Ectodermal cell (in vitro differentiated cells): ENCODE measurements around the gene ICAM2.

Source experiments
- H3K27ac ChIP-seq: 2 replicates; pipeline ENCODE4 v1.7.0; 2013; ENCODE audit warnings: mild to moderate bottlenecking, low read depth, low read length; ENCODE audit not compliant: insufficient read depth, poor library complexity, severe bottlenecking
- H3K27me3 ChIP-seq: 2 replicates; pipeline ENCODE4 v1.7.0; 2013; ENCODE audit warnings: mild to moderate bottlenecking, low read length; ENCODE audit not compliant: insufficient read depth, control insufficient read depth, poor library complexity, severe bottlenecking
- H3K36me3 ChIP-seq: one replicate; pipeline ENCODE4 v1.7.0; 2013; ENCODE audit warnings: low read length; ENCODE audit not compliant: control insufficient read depth, insufficient read depth
- H3K4me1 ChIP-seq: one replicate; pipeline ENCODE4 v1.7.0; 2013; ENCODE audit warnings: low read length; ENCODE audit not compliant: control insufficient read depth, insufficient read depth
- H3K4me3 ChIP-seq: 2 replicates; pipeline ENCODE4 v1.7.0; 2013; ENCODE audit warnings: low read depth, low read length, control low read depth; ENCODE audit not compliant: insufficient read depth
- H3K9me3 ChIP-seq: 2 replicates; pipeline ENCODE4 v1.7.0; 2013; ENCODE audit warnings: mild to moderate bottlenecking, low read length, moderate library complexity; ENCODE audit not compliant: control insufficient read depth
- WGBS, 2 experiments: methylation state at CpG; one replicate each; pipeline ENCODE4 v1.1.7; 2013; ENCODE audit warnings: missing lambda C conversion rate in 2 of 2; 5-methylcytosine and 5-hydroxymethylcytosine counted together

The ICAM2 gene

DNA sequence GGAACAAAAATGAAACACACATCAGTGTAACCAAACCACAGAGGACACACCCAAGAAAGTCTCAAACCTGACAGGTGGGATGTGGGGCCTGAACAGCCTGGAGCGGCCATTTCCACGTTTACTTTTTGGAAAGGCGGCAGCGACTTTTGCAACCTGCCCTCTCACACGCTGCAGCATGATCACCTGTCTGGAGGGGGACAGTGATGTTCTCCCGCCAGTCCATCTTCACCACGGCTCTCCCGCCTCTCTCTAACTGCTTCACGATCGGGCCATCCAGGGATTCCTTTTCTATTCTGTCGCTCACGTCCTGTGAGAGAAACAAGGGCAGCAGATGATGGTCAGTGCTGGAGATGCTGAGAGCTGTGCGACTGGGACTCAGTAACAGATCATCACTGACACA, 24.7 kb upstream of the ICAM2 start:
- no peak overlapping the region for H3K4me3 ChIP-seq
- H3K9me3 ChIP-seq, result no peaks in the 10 kb centered on the region
- H3K27ac ChIP-seq, result no peak overlapping the region
- no peaks in the 10 kb centered on the region for H3K4me1 ChIP-seq
- H3K36me3 ChIP-seq, result no peaks in the 10 kb centered on the region
- no peaks in the 10 kb centered on the region for H3K27me3 ChIP-seq
- WGBS, 2 experiments, result 87 to 88% methylated on average over 13 of the region's 13 CpGs

DNA sequence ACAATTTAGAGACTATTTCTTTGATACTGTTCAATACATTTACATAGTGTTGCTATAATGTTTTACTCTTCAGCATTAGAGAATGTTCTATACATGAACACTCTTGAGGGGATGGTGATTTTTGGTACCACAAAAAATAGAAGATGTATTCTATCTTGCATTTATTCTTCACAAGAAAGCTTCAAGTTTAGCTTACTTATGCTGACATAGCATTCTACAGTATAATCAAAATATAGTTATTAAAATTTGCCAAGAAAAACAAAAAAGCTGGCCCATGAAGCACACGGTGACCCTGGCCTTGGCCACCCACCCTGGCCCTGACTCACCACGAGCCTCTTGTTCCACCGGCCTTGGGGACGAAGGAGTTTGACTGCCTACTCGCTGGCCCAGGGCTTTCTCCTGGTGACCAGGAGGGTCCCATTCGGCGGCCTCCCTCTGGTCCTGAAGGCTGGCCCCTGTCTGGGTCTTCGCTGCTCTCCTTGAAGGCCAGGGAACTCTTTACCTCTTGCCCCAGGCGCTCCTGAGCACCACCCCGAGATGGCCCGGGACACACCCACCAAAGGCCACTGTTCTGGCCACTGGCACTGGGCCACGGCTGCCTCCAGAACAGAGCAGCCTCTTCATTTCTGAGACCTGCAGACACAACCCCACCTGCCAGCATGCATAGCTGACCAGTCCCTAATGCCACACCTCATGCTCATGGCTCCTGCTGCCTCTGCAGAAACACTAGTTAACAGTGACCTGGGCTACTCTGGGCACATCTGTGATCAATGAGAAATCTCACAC, 22.5 kb upstream of the ICAM2 start:
- Histone ChIP-seq H3K4me3 (no peak overlapping the region), H3K4me1 (no peaks in the 10 kb centered on the region), H3K27me3 (no peaks in the 10 kb centered on the region), H3K9me3 (no peaks in the 10 kb centered on the region), H3K36me3 (no peaks in the 10 kb centered on the region), H3K27ac (no peak overlapping the region)
- WGBS, 2 experiments, result 95 to 96% methylated on average over 12 of the region's 12 CpGs

DNA sequence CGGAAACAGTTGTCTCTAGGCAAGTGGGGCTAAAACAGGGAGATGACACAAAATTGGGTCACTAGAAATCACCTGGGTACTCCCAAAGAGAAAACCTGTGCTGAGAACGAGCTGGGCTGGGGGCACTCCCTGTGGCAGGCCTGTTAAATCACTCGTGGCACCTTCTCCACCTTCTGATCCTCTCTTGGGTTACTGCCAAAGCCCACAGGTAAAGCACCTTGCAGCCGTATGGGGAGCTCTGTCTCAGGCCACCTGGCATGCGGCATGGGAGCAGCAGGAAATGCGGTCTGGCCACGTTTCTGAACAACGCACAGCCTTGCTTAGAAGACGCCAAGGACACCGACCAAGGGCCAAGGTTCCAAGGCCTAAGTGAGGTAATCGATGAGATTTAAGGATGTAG, 21.5 kb upstream of the ICAM2 start:
- Histone ChIP-seq H3K27me3 (no peaks in the 10 kb centered on the region), H3K36me3 (no peaks in the 10 kb centered on the region), H3K27ac (no peak overlapping the region), H3K4me3 (no peak overlapping the region), H3K9me3 (no peaks in the 10 kb centered on the region), H3K4me1 (no peaks in the 10 kb centered on the region)
- 80 to 81% methylated on average over 11 of the region's 11 CpGs for WGBS, 2 experiments

DNA sequence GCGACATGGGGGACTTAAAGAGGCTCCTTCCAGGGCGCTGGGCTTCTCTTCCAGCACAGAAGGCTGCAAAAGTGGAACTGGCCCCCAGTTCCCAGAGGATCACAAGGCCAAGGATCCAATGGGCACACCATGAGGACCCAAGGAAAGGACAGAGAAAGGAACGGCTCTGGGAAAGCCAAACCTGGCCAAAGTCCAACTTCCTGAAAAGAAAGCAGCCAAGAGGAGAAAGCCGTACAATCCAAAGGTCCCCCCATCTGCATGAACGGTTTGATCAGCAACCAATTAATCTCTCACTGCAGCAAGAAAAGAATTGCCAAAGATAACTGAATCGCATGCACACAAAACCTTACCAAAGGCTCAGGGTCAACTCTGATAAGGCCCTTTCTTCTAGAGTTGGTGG, 19.8 kb upstream of the ICAM2 start:
- no peak overlapping the region for H3K4me3 ChIP-seq
- WGBS, 2 experiments, result 93 to 95% methylated on average over 6 of the region's 6 CpGs
- no peaks in the 10 kb centered on the region for H3K4me1 ChIP-seq
- H3K27ac ChIP-seq, result no peak overlapping the region
- H3K9me3 ChIP-seq, result no peaks in the 10 kb centered on the region
- no peaks in the 10 kb centered on the region for H3K36me3 ChIP-seq
- H3K27me3 ChIP-seq, result no peaks in the 10 kb centered on the region

DNA sequence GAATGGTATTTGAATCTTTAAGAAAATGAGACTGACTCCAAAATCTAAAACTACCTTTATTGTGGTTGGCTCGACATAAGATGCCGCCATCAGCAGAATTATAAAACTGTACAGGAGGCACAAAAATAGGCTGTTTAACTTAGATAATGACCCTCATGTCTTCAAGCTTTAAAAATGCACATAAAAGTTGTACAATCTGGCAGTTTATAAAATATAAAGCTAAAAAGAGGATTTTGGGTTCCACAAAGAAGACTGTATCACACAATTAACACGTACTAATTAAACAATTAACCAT, 18.6 kb upstream of the ICAM2 start:
- WGBS, 2 experiments, result 97 to 98% methylated on average over 3 of the region's 3 CpGs
- Histone ChIP-seq H3K4me1 (no peaks in the 10 kb centered on the region), H3K36me3 (no peaks in the 10 kb centered on the region), H3K9me3 (no peaks in the 10 kb centered on the region), H3K27me3 (no peaks in the 10 kb centered on the region), H3K27ac (no peak overlapping the region), H3K4me3 (no peak overlapping the region)

DNA sequence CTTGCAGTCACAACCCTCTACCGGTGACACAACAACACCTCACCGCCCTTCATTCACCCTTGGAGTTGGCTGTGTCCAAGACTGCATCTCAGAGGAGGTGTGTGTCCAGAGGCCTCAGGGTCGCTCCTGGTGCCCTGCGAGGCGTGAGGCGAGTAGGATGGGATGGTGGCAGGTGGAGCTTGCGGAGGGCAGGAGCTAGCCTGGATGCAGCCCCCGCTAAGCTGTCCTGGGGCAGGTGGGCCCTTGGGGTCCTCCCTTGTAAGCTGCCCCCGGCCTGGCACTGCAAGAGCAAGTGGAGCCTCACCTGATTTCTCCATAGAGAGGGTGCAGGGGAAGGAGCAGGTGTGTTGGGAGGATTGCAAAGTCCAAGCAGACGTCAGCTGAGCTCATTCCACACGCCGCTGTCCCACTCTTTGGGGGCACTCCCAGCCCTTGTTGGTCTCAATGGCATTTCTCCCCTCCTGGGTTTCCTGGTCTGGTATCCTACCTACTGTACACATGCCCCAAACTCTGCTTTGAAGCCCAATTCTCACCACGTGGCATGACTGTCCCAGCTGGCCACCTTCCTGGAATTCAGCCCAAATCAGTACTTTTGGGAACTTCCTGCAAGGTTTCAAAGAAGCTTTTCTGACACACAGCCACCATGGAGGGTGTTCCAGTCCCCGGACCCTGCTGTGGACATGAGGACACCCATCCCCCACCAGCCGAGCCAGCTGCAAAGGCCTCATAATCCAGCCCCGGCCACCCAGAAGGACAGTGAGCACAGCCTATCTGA, 18.1 kb upstream of the ICAM2 start:
- H3K27me3 ChIP-seq, result no peaks in the 10 kb centered on the region
- 86 to 88% methylated on average over 16 of the region's 16 CpGs for WGBS, 2 experiments
- no peak overlapping the region for H3K4me3 ChIP-seq

DNA sequence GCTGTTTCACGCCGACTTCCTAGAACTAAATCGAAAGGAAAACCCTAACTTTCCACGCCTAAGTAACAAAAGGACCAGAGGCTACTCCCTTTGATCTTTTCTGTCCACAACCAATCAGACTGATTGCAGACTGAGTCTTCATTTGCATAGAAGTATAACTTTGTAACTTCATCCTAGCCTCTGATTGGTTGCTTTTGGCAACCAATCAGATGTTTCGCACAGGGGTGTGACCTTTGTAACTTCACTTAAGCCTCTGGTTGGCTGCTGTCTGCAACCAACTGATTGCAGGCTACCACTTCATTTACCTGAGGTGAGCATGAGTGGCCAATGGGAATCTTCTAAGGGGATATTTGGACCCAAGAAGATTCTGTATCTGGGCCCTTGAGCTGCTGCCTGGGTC, 17.4 kb upstream of the ICAM2 start:
- H3K9me3 ChIP-seq, result no peaks in the 10 kb centered on the region
- no peaks in the 10 kb centered on the region for H3K4me1 ChIP-seq
- H3K36me3 ChIP-seq, result no peaks in the 10 kb centered on the region
- WGBS, 2 experiments, result 96 to 99% methylated on average over 5 of the region's 5 CpGs
- no peak overlapping the region for H3K4me3 ChIP-seq
- no peak overlapping the region for H3K27ac ChIP-seq
- H3K27me3 ChIP-seq, result no peaks in the 10 kb centered on the region

More for the DNA sequence above, 18.1 kb upstream of the ICAM2 start:
- Histone ChIP-seq H3K9me3 (no peaks in the 10 kb centered on the region), H3K4me1 (no peaks in the 10 kb centered on the region), H3K36me3 (no peaks in the 10 kb centered on the region), H3K27ac (no peak overlapping the region)

DNA sequence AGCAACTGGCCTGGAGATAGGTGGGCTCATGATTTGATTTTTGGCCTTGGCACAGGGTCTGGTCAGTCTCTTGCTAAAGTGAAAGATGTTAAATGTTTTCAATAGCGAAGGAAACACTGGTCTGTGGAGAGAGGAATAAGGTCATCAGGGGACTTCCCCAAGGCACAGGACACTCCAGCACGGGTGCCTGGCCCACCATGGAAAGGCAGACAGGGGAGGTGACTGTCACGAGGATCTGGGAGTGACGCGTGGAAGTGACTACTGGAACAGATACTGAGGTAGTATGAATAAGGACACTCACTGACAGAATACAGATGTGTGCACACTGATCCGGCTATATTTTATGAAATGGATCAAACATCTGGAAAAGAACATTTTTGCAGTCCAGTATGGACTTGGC, 16.7 kb upstream of the ICAM2 start:
- Histone ChIP-seq H3K4me3 (no peak overlapping the region), H3K27me3 (no peaks in the 10 kb centered on the region), H3K27ac (no peak overlapping the region), H3K36me3 (no peaks in the 10 kb centered on the region), H3K4me1 (no peaks in the 10 kb centered on the region), H3K9me3 (no peaks in the 10 kb centered on the region)
- 94 to 97% methylated on average over 6 of the region's 6 CpGs for WGBS, 2 experiments

DNA sequence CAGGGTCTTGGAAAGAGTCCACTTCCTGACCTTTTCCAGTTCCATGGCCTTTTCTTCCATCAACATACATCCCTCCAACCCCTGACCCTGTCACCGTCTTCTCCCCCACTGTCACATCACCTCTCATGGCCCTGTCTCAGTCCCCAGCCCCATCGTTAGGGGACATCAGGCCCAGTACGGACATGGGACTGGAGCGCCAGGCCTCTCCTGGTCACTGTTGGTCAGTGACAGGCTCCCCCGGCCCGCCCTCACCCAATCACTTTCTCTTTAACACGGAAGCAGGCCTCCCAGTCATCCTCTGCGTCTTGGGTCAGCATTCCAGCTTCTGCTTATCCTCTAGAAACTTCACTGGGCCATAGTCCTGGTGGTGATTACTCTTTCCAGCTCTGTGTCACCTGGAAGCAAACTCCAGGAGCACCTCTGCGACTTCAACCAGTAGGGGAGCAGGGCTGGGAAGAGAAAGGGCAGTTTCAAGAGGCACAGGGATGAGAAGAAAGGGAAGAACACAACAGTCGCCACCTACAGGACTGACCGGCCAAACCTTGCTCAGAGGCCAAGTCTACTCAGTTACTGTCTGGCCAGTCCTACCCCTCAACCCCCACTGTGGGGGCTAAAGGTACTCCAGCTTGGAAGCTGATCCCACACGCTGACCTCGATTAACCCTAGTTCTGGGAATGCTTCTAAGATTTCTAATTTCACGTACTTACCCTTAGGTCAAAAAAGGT, 15.9 kb upstream of the ICAM2 start:
- no peaks in the 10 kb centered on the region for H3K4me1 ChIP-seq
- no peaks in the 10 kb centered on the region for H3K27me3 ChIP-seq
- H3K27ac ChIP-seq, result no peak overlapping the region
- H3K36me3 ChIP-seq, result no peaks in the 10 kb centered on the region
- 80 to 84% methylated on average over 14 of the region's 14 CpGs for WGBS, 2 experiments
- no peaks in the 10 kb centered on the region for H3K9me3 ChIP-seq
- no peak overlapping the region for H3K4me3 ChIP-seq

DNA sequence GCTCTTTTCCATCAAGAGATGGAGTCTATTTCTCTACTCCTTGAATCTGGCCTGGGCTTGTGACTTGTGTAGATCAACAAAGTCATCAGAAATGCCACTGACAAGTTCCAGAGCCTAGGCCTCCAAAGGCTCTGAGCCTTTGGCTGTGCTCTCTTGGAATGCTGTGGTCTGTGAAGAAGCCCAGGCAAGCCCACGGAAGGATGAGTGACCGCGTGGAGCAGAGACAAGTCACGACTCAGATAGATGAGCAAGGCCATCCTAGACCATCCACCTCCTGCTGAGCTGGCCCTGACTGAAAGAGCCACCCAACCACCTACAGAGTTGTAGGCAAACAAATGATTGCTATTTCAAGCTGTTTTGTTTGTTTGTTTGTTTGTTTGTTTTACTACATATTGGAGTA, 11.6 kb upstream of the ICAM2 start:
- Histone ChIP-seq H3K4me1 (no peaks in the 10 kb centered on the region), H3K36me3 (no peaks in the 10 kb centered on the region), H3K9me3 (no peaks in the 10 kb centered on the region), H3K4me3 (no peak overlapping the region), H3K27ac (no peak overlapping the region), H3K27me3 (peaks cover 1% of the 10 kb centered on the region)
- WGBS, 2 experiments, result 75 to 88% methylated on average over 4 of the region's 4 CpGs
